Loucy (cell line): Measurements from ENCODE around the gene OSBPL1A.

Experiments used
- H2AFZ ChIP-seq: fragments of 200-600 bp; sonication (generic); 2 replicates; pipeline ENCODE4 v1.6.0; 2016; ENCODE audit warnings: antibody characterized with exemption, mild to moderate bottlenecking, low read length, moderate library complexity
- H3F3A ChIP-seq: fragments of 200-600 bp; 2 replicates; pipeline ENCODE4 v1.6.0; 2016; ENCODE audit warnings: antibody characterized with exemption, low read depth, mild to moderate bottlenecking
- H3K27me3 ChIP-seq: fragments of 200-600 bp; sonication (generic); 2 replicates; pipeline ENCODE4 v1.6.1; 2014; ENCODE audit warnings: low read length, mild to moderate bottlenecking; ENCODE audit not compliant: insufficient read depth, poor library complexity, severe bottlenecking
- H3K36me3 ChIP-seq: fragments of 200-600 bp; sonication (generic); 2 replicates; pipeline ENCODE4 v1.6.1; 2016; ENCODE audit warnings: low read length; ENCODE audit not compliant: insufficient read depth
- H3K4me1 ChIP-seq: fragments of 200-600 bp; sonication (generic); 2 replicates; pipeline ENCODE4 v1.5.1; 2014; ENCODE audit warnings: low read length, mild to moderate bottlenecking; ENCODE audit not compliant: insufficient read depth, poor library complexity, severe bottlenecking
- H3K4me2 ChIP-seq: fragments of 200-600 bp; sonication (generic); 2 replicates; pipeline ENCODE4 v1.6.0; 2014; ENCODE audit warnings: antibody characterized with exemption, low read length, low read depth, mild to moderate bottlenecking; ENCODE audit not compliant: poor library complexity, severe bottlenecking
- H3K4me3 ChIP-seq: fragments of 200-600 bp; sonication (generic); 2 replicates; pipeline ENCODE4 v1.5.1; 2014; ENCODE audit warnings: low read length, mild to moderate bottlenecking, mixed read lengths; ENCODE audit not compliant: poor library complexity, severe bottlenecking
- H3K79me2 ChIP-seq: fragments of 200-600 bp; sonication (generic); 2 replicates; pipeline ENCODE4 v1.6.1; 2014; ENCODE audit warnings: low read length; ENCODE audit not compliant: insufficient read depth
- H3K9ac ChIP-seq: fragments of 200-600 bp; sonication (generic); 2 replicates; pipeline ENCODE4 v1.6.0; 2014; ENCODE audit warnings: mild to moderate bottlenecking, low read depth, low read length, moderate library complexity; ENCODE audit not compliant: poor library complexity, severe bottlenecking
- H3K9me2 ChIP-seq: fragments of 200-600 bp; sonication (generic); replicated peaks from 2 replicates; pipeline ENCODE4 v1.6.1; 2016; ENCODE audit warnings: low read depth, low read length, mixed read lengths
- H3K9me3 ChIP-seq: fragments of 200-600 bp; sonication (generic); 2 replicates; pipeline ENCODE4 v1.6.1; 2014; ENCODE audit warnings: mild to moderate bottlenecking, antibody characterized with exemption, low read length, low read depth; ENCODE audit not compliant: insufficient read depth
- H4K20me1 ChIP-seq: fragments of 200-600 bp; sonication (generic); 2 replicates; pipeline ENCODE4 v1.6.0; 2014; ENCODE audit warnings: antibody characterized with exemption, low read length, mild to moderate bottlenecking; ENCODE audit not compliant: insufficient read depth, poor library complexity, severe bottlenecking
- EZH2phosphoT487 ChIP-seq: fragments of 200-600 bp; IDR thresholded peaks from 2 replicates; pipeline ENCODE4 v1.6.1; 2018; ENCODE audit warnings: antibody characterized with exemption, mild to moderate bottlenecking, moderate library complexity, borderline replicate concordance
- TF ChIP-seq, protein P1 (sequence below): fragments of 200-600 bp; sonication (generic); conservative IDR thresholded peaks from 2 replicates; pipeline ENCODE4 v1.5.1; 2014; ENCODE audit warnings: mild to moderate bottlenecking, antibody characterized with exemption, low read length

OSBPL1A gene

DNA sequence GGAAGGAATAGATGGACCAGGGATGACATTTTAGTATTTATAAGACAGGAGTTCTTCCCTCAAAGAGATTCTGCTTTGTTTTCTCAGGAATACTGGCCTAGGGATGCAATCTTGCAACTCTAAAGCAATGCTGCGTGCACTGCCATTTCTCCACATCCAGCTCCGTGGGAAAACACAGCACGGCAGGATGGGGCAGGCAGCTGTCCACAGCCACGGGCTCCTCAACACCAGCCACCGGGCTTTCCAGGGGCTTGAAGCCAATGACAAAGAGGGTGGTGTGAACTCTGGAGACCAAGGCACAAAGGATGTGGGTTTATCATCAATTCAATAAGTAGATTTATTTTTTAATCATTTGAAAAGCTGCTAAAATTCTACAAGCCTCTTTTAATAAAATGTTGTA lies 209.5 kb downstream of the OSBPL1A start:
- H3K4me1 ChIP-seq = no peaks in the 10 kb centered on the region
- no peaks in the 10 kb centered on the region for H4K20me1 ChIP-seq
- no peak overlapping the region for H2AFZ ChIP-seq
- no peak overlapping the region for H3K9ac ChIP-seq
- no peaks in the 10 kb centered on the region for H3K36me3 ChIP-seq
- no peaks in the 10 kb centered on the region for H3K79me2 ChIP-seq
- no peak overlapping the region for H3K4me2 ChIP-seq
- H3K9me2 ChIP-seq = no peaks in the 10 kb centered on the region
- no peak for TF ChIP-seq EZH2phosphoT487
- TF ChIP-seq, protein P1, sequence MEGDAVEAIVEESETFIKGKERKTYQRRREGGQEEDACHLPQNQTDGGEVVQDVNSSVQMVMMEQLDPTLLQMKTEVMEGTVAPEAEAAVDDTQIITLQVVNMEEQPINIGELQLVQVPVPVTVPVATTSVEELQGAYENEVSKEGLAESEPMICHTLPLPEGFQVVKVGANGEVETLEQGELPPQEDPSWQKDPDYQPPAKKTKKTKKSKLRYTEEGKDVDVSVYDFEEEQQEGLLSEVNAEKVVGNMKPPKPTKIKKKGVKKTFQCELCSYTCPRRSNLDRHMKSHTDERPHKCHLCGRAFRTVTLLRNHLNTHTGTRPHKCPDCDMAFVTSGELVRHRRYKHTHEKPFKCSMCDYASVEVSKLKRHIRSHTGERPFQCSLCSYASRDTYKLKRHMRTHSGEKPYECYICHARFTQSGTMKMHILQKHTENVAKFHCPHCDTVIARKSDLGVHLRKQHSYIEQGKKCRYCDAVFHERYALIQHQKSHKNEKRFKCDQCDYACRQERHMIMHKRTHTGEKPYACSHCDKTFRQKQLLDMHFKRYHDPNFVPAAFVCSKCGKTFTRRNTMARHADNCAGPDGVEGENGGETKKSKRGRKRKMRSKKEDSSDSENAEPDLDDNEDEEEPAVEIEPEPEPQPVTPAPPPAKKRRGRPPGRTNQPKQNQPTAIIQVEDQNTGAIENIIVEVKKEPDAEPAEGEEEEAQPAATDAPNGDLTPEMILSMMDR = no peak
- H3K9me3 ChIP-seq = no peaks in the 10 kb centered on the region
- no peaks in the 10 kb centered on the region for H3K27me3 ChIP-seq
- H3F3A ChIP-seq = no peaks in the 10 kb centered on the region
- no peak overlapping the region for H3K4me3 ChIP-seq

DNA sequence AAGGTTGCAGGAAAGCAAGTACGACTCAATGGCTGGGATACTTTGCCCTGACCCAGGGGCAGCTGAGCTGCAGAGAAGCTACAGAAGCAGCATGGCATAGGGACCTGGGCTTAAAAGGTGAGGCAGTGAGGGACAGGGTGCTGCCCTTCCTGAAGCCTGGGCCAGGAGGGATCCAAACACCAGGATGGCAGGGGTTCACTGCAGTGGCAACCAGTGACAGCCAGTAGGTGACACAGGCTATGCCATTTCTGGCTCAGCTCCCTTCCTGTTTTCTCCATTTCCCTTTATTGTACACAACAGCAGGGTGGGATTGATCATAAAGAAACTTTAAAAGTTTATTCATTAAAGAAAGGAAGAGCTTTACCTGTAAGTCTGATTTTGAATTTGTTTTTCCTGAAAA lies 209.9 kb downstream of the OSBPL1A start:
- Histone ChIP-seq H3K9me3 (no peaks in the 10 kb centered on the region), H4K20me1 (no peaks in the 10 kb centered on the region), H2AFZ (no peak overlapping the region), H3K4me2 (no peak overlapping the region), H3F3A (no peaks in the 10 kb centered on the region), H3K9me2 (no peaks in the 10 kb centered on the region), H3K4me1 (no peaks in the 10 kb centered on the region), H3K36me3 (no peaks in the 10 kb centered on the region), H3K79me2 (no peaks in the 10 kb centered on the region), H3K9ac (no peak overlapping the region), H3K4me3 (no peak overlapping the region), H3K27me3 (no peaks in the 10 kb centered on the region)
- TF ChIP-seq, protein P1 = no peak
- TF ChIP-seq EZH2phosphoT487 = no peak

DNA sequence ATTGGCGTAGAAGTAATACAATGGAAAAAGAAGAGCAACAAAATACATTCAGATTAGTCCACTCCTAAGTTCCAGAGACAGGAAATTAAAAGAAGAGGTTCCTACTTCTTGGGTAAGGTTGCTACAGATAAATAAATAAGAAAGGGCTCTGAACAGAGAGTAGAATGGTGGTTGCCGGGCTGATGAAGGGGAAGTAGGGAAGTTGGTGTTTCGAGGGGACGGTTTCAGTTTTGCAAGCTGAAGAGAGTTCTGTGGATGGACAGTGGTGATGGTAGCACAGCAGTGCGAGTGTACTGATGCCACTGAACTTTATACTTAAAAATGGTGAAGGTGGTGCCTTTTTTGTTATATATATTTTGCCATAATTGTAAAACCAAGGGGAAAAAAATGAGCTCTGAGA lies 210.6 kb downstream of the OSBPL1A start:
- H2AFZ ChIP-seq = no peak overlapping the region
- H3K9ac ChIP-seq = no peak overlapping the region
- no peaks in the 10 kb centered on the region for H3K27me3 ChIP-seq
- H3K9me2 ChIP-seq = no peaks in the 10 kb centered on the region
- no peak overlapping the region for H3K4me2 ChIP-seq
- no peaks in the 10 kb centered on the region for H3K9me3 ChIP-seq
- H3K4me3 ChIP-seq = no peak overlapping the region
- no peaks in the 10 kb centered on the region for H3K4me1 ChIP-seq
- no peaks in the 10 kb centered on the region for H4K20me1 ChIP-seq
- H3F3A ChIP-seq = no peaks in the 10 kb centered on the region
- no peak for TF ChIP-seq EZH2phosphoT487
- TF ChIP-seq, protein P1 = no peak
- H3K79me2 ChIP-seq = no peaks in the 10 kb centered on the region
- H3K36me3 ChIP-seq = no peaks in the 10 kb centered on the region
